Fibroblast of the conjunctiva (primary cell): ENCODE results near the gene MBOAT1.

Experiments used
- DNase-seq: peaks from one replicate; pipeline ENCODE4 v3.0.0-alpha.2; 2010; ENCODE audit warnings: low read depth

The MBOAT1 gene

GRCh38 chr6:20099156-20099555, 113.1 kb downstream of the MBOAT1 start:
- DNase-seq = no peak

DNA sequence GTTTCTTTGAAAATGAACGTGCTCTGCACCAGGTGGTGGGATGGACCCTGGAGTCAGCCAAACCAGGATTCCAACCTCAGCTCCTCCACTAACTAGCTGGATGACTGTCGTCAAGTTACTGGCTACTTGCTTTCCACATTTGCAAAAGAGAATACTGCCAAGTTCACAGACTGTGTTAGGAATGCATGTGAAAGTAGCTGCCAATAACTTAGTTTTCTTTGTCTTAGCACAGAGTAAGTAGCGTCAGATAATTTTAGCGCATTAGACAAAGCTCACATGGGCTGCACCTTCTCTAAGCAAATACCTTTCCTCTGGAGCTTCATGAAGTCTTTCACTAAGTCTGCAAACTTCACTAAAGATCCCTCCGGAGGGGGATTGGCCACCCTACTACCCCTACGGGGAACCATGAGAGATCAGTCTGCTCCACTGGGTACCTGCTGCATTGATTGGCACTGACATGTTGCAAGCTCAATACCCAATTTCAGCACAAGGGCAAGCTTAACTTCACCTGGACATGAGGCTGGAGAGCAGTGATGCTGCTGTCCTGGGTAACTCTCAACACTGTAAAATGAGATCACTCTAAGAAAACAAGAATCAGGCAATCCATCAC, 113.9 kb downstream of the MBOAT1 start:
- DNase-seq = no peak

DNA sequence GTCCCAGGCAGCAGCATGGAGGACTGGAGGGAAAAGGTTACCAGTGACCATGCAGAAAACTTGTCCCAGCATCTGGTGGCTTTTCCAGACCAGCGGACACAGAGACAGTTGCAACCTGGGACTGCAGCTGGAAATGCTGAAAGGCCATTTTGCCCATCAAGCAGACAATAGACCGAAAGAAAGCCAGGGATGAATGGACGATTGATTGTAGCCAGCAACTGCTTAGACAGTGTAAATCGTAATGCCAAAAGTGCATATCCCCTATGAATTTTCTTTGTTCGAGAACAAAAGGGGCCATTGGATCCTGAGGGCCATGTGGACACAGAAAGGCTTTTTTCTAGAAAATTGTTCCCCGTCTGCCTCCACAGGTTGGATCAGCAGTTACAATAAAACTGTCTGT, 115.7 kb downstream of the MBOAT1 start:
- DNase-seq = no peak

GRCh38 chr6:20095436-20095835, 116.8 kb downstream of the MBOAT1 start:
- DNase-seq = no peak

GRCh38 chr6:20092071-20092566, 120.2 kb downstream of the MBOAT1 start:
- DNase-seq = peak; percentile 28

- no peak for DNase-seq
These were observed 125.3 kb downstream of the MBOAT1 start for GRCh38 chr6:20086992-20087391.

DNA sequence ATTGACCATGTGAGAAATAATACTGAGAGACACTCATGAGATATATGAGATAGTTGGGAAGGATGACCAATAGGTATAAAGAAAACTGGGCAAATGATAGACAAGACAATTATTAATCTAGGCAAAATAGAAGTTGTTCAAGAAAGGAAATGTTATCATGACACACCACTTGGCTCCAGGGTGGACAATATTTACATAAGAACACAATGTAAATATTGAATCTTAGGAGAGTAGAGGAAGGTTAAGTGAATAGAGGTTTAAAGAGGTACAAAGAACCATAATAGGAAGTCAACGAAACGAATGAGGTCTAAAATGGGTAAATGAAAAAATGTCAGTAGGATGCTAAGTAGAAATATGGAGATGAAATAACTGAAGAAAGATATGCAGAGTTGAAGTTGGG, 126.5 kb downstream of the MBOAT1 start:
- DNase-seq = no peak

DNA sequence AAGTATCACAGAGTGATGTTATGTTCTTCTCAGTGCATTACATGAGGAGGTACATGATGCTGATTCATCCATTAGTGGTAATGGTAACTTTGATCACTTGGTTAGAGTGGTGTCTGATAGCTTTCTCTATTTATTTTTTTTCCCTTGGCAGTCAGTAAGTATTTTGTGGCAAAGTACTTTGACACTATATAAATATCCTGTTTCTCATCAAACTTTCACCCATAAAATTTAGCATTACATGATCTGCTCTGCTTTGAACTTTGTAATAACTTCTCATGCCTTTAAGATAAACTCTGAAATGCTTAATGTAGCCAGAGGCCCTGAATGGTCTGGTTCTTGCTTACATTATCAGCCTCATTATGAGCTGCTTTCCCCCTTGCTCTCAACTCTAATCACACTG, 127.9 kb downstream of the MBOAT1 start:
- DNase-seq = no peak

DNA sequence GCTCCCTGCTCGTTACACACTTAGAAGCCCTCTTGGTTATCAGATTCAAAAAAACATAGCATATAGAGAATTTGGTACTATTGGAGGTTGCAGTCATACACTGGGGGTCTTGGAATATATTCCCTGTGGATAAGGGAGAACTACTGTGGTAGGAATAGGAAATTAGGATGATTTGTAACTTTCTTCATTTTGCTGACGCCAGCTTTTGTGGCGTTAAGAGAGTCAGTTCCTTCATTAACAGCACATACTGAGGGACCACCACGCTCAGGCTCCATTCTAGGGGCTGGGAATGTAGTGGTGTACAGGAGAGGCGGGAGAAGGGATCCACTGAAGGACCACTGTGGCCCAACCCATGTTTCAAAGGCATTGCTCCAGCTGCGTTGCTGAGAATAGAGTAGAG, 140.3 kb downstream of the MBOAT1 start:
- no peak for DNase-seq

- no peak for DNase-seq
These were observed 142.2 kb downstream of the MBOAT1 start for GRCh38 chr6:20070047-20070446.

DNA sequence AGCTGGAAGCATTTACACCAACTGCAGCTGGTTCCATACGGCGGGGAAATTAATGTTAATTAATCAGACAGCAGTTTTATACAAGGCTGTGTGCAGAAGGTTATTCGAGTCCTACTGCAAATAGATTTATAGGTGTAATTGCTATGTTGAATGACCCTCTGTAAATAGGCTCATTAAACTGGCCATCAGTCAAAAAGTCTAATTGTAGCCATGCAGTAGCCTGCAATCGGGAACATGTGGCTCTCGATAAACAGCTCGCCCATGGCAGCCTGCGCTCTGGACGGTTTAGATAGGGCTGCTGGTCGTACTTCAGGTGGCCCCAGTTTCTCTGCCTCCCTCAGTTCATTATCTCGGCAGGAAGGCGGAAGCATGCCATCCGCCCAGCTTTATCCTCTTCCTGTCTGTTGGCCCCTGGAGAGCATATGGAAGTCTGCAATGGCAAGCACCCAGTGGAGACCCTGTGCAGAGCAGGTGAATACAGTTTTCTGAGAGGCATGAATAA, 143.2 kb downstream of the MBOAT1 start:
- no peak for DNase-seq

DNA sequence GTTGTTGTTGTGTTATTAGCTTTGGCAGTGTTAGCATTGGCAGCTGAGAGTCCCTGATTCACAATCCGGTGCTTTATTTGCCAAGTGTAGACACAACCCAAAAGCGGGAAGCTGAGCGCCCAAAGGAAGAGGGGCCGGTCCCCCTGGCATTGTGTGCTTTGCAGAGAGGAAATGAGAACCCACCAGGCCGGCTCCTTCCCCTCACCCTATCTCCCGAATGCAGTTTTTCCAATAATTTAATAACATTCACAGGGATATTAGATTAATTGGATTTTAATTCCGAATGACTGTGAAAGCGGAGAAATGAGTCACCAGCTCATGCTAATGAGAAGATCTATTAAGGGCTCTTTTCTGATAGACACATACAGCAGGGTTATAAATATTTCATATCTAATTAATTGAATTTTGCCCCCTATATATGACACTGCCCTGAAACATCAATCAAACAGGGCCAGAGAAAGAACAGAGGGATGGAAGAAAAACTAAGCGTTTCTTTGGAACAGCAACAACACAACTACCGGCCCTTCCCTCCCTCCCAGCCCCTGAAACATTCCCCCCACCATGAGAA, 143.8 kb downstream of the MBOAT1 start:
- DNase-seq = no peak

GRCh38 chr6:20061952-20062351, 150.3 kb downstream of the MBOAT1 start:
- DNase-seq = no peak

DNA sequence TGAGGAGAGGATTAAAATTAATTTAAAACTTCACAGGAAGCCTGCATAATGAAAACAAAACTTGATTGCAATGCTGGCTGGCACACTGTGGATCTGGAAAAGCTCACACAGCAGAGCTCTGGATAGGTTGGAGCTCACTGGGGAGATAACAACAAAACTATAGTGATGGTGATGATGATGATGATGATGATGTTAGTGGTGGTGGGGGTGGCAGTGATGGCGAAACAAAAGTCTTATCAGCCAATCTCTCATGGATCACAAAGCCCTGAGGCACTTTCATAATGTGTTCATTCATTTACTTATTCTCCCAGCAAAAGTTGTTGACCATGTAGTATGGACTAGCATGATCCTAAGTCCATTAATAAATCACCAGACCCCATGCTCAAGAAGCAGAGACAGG, 152.0 kb downstream of the MBOAT1 start:
- no peak for DNase-seq

DNA sequence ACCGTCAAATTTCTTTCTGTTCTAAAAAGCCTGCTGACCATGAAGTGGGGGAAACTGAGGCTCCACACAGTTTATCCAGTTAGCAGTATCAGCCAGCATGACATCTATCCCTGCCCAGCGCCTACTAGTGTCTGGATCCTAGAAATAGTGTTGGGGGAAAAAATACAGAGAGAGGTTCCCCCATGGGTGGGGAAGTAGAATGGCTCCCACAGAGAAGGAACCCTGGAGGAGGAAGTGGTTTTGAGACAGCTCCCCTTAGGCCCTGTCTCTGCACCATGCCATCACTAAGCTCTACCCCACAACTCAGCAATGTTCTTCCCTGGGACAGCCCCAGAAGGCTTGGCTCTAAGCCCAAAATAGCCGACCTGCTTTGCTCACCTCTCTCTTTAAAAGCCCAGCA, 153.4 kb downstream of the MBOAT1 start:
- no peak for DNase-seq

- DNase-seq = no peak
These were observed 154.0 kb downstream of the MBOAT1 start for GRCh38 chr6:20058121-20058905.

GRCh38 chr6:20056350-20056992, 155.8 kb downstream of the MBOAT1 start:
- peak; percentile 35 for DNase-seq

DNA sequence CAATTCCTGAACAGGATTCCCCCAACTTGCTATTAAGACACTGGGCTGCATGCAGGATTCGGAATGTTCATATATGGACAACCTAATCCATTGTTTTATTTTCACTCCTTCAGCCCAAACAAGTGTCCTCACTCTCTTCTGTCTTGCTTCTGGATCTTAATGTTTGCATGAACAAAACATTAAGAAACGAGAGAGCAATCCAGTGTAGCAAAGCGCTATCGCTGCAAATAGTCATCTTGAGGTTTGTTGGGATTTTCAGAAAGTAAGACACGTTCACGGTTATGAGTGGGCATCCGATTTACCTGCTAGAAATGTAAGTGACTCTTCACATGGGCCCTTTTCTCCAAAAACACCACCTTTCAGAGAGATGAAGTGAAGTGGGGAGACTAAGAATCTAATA, 156.4 kb downstream of the MBOAT1 start:
- no peak for DNase-seq
